CD4-positive, alpha-beta T cell treated with Interferon alpha-2 for 1 hour (primary cell): ENCODE measurements around the gene LRRTM4.
"Not testable (repeated sequence)": the region's sequence is repeated elsewhere in the genome, so short reads cannot be mapped to it uniquely, and the experiment has no call there.

Experiments used
- DNase-seq, 2 donors: peaks; one replicate each; pipeline ENCODE4 v3.0.0-alpha.2; 2020 to 2022

Gene LRRTM4

DNA sequence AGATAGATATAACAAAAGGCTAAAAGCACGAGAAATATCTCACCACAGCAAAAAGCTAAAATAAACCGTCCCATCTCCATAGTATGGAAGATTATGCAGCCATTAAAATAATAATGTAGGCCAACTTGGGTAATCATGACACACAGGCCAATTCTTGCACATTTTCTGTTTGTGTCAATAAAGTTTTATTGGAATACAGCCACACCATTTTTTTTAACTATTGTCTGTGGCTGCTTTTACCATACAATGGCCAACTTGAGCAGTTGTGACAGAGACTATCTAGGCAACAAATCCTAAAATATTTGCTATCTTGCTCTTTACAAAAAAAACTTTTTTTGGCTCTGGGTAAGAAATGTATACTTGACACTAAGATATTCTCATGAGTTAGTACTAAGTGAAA lies 212.5 kb downstream of the LRRTM4 start:
- no peak for DNase-seq

GRCh38 chr2:77301441-77301840 lies 220.7 kb downstream of the LRRTM4 start:
- no peak for DNase-seq

GRCh38 chr2:77296791-77297190 lies 225.4 kb downstream of the LRRTM4 start:
- no peak for DNase-seq

DNA sequence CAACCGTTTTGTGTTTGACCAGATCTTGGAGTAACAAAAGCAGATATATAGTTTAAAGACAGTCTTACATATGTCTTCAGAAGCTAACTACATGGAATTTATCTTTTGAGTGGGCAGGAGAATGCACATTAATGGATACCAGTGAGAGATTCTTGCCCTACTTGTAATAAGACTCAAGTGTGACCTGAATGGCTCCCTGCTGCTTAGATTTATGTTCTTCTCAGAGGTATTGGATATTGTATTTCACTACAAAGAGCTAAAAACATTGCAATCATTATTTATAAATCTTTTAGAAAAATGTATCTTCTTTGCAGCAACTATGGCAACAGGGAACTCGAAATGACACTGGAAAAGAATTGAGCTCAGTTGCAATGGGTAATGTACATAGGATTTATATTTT lies 227.7 kb downstream of the LRRTM4 start:
- no peak for DNase-seq

DNA sequence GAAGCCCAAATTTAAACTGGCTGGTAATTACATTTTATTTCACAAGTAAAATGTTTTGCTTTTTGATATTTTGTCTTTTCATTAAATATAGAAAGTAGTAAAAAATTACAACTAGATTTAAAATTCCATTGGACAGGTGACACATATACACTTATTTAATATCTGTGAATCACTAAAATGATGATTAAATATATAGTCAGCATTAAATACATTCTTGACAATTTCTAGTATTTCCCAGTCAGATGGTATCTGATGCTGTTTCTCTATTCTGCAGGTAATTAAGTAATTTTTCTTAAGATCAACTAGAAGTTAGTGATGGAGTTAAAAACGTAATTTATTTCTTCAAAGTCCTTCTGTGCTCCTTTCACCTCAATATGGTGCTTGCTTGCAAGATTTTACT lies 237.8 kb downstream of the LRRTM4 start:
- no peak for DNase-seq

DNA sequence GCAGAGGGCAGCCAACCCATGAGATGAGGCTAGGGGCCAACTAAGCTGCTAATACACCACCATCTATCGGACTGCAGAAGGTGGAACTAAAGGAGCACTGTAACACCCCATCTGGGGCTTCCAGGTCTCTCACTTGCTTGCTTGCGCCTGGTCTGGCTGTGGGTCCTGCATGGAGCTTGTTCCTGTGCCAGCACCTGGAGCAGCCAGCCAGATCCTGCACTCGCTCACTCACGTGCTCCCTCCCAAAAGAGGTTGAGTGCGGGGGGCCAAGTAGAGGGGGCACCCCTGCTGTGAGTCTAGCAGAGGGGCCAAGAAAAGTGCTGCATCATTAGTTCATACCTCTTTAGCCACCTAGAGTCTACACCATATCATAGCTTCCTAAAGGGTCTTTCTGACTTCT lies 250.9 kb downstream of the LRRTM4 start:
- DNase-seq: no peak

- no peak for DNase-seq
Observed at GRCh38 chr2:77270433-77270832, 251.7 kb downstream of the LRRTM4 start.

DNA sequence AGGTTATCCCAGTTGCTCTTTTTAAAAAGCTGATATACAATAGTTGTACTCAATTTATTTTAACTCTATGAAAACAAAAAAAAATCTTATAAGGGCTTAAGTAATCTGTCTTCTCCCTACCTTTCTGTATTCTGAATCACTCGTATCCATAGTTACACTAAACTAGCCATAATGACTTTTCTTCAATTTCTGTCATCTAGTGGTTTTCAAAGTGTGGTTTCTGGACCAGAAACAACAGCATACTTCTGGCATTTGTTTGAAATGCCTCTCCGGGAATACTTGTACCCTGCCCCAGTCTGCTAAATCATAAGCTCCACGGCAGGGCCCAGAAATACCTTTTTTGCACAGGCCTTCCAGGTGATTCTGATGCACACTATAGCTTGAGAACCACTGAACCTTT lies 253.6 kb downstream of the LRRTM4 start:
- DNase-seq: no peak

DNA sequence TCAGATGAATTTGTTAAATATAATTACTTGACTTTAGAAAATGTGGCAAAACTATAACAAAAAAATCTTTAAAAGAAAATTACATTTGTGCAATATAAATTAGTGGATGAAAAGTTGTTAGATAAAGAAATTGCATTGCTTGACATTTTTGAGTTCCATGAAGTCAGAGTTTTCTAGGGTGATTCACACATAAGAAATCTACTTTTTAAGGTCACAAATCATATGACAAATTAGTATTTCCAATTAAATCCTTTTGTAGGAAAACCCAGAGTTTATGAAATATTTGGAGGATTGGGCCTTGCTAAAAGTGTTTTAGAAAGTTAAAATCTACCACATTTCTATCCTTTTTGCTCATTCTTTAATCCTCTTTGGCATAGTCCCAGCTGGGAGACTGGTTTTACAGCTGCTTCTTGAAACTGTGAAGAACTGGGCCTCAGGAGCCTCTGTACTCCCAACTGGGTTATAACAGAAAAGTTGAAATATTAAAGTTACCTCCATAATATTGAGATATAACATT lies 289.2 kb downstream of the LRRTM4 start:
- DNase-seq: no peak

DNA sequence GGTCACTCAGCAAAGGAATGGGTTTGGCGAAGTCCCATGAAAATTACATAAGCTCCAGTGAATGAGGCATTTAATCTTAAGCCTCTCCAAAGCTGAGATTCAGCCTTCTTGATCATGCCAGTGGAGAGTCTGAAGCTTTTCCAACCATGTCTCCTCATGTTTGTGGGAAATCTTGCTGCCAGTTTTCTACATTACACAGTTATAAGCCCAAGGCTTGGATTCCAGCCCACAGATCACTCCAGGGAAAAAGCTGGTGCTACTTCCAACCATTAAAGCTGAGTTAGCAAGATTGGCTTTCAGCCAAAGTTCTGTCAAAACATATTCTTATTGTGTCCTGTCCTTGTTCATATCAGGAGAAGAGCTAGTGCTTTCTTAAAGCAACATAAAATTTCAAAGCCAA lies 293.8 kb downstream of the LRRTM4 start:
- DNase-seq: no peak

DNA sequence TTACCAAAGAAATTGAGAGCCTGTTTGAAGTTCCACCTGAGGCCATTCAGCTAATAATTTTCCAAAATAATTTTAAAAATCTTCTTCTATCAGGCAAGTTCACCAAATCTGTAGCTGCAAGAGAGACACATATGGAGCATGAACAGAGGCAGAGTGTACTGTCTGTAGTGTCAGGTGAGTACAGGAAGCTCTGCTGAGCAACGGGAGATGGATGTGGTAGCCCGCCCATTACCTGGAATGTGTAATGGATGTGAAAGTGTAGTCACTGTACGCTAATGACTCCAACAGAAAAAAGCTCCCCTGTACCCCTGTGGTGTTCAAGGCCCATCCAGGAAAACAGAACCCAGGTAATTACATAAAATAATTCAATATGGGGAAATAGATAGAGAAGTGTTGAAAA lies 311.5 kb downstream of the LRRTM4 start:
- DNase-seq: no peak

DNA sequence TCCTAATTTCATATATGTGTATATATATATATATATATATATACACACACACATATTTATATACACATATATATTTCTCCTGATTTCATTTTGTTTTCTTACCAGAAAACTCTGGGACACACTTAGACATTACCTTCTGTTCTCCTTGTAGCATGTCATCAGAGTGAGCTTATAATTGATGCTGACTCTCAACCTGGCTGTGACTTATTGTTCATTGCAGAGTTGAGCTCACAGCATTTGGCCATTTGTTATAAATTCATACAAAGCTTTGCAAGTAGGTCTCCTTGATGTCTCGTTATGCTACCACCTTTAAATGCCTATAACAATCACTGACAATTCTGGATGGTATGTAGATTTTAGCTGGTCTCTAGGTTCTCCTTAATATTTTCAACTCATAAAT lies 314.8 kb downstream of the LRRTM4 start:
- no peak for DNase-seq

DNA sequence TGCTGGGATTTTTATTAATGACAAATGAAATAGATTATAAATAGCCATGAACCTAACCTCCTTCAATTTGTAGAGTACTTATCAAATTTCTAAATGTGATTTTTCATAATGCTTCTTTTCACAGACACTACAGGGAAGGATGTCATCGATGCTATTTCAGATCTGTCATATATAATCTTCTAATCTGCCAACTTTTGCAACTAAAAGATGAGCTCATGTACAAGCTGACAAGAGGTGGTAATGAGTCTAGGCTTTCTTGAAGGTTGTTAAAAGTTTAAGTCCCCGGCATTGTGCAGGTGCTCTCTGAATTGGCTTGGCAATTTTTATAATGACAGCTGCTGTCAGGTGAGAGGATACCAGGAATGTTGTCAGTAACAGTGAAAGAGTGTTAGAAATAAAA lies 320.4 kb downstream of the LRRTM4 start:
- no peak for DNase-seq

- no peak for DNase-seq
Observed at GRCh38 chr2:77199411-77199810, 322.8 kb downstream of the LRRTM4 start.

DNA sequence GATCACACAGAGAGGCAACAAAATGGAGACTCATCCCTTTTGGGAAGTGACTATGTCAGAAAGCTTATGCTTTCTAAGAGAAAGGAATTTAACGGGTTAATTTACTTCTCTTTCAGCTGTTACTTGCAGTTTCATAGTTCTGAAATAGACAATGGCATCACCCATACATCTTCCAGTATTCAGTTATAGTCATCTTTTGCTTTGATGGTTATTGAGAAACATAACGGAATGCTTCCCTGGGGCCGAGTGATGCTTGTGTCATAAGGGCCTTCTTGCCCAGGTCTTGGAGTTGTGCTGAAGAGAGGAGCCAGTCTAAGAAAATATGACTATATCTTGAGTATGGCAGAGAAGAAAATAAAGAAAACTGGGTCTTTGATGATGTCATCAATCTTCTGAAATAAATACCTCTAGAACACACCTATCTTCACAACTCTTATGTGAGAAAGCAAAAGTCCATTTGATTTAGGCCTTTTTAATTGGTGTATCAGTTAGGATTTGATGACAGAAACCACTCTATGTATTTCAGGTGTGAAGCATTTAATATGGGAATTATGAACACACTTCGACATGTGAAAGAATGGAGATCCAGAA lies 328.2 kb downstream of the LRRTM4 start:
- no peak for DNase-seq

DNA sequence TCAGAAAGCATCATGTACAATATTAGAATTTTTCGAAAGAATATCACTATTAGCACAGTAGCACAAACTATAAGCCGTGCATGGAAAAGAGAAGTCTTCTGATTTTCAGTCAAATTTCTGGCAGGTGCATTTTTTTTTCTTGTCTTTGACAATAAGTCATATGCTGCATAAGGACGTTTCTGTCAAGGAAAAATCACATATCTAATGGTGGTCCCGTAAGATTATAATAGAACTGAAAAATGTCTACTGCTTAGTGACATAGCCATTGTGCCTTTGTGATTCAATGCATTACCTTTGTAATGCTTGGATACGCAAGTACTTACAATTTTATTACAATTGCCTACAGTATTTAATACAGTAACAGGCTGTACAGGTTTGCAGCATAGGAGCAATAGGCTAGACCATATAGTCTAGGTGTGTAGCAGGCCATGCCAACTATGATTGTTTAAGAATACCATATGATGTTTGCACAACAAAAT lies 329.3 kb downstream of the LRRTM4 start:
- DNase-seq: no peak

- DNase-seq: no peak
Observed at GRCh38 chr2:77191665-77192064, 330.5 kb downstream of the LRRTM4 start.

DNA sequence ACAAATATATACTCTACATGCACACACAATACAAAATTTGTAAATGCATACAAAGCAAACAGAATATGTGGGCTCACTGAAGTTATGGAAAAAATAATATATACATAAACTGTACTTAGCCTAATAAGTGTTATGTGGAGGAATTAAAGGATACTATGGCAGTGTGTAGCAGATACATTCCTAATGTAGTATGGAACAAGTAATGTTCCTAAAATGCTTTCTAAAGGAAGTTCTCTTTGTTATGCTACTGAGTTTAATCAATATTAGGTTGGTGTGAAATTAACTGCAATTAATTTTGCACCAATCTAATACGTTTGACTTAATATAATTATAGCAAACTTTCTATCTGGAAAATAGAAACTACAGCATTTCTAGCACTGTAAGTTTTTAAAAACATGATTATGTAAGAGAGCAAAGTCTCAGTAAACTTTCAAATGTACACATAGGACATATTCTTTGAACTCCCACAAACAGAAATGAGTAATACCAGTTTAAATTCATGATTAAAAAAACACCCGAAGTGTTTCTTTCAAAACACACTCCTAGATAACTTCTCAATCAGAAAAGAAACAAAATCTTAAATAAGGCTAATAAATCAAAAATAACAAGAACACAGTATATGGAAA lies 331.3 kb downstream of the LRRTM4 start:
- no peak for DNase-seq

GRCh38 chr2:77185052-77185451 lies 337.1 kb downstream of the LRRTM4 start:
- DNase-seq: no peak

DNA sequence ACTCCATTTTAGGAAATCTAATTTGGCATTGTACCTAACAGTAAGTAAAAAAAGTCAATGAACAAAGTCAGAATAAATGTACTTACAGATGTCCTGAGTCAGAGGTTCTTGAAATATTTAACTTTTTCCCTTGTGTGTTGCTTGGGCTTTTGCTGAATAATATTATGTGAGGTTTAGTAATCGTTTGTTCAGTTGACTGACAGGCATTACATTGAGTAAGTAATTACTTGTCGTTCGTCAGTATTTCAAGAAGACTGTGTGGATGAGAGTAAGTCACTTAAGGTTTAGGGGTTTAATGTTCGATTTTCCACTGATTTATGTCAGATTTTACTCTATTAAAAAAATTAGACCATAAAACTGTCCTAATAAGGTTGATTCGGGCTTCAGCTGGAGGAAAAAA lies 342.9 kb downstream of the LRRTM4 start:
- DNase-seq: no peak

- DNase-seq: not testable (repeated sequence)
Observed at GRCh38 chr2:77175266-77175780, 346.9 kb downstream of the LRRTM4 start.

DNA sequence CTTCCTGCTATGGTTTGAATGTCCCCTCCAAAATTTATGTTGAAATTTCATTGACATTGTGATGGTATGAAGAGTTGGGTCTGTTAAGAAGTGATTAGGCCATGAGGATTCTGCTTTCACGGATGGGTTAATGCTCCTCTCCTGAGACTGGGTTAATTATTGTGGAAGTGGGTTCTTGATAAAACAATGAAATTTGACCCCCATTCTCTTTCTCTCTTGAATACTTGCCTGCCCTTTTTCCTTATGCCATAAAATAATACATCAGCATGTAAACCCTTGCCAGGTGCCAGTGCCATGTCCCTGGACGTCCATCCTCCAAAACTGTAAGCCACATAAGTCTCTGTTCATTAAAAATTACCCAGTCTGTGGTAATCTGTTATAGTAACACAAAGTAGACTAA lies 352.8 kb downstream of the LRRTM4 start:
- no peak for DNase-seq

- DNase-seq: not testable (repeated sequence)
Observed at GRCh38 chr2:77164021-77164420, 358.2 kb downstream of the LRRTM4 start.

DNA sequence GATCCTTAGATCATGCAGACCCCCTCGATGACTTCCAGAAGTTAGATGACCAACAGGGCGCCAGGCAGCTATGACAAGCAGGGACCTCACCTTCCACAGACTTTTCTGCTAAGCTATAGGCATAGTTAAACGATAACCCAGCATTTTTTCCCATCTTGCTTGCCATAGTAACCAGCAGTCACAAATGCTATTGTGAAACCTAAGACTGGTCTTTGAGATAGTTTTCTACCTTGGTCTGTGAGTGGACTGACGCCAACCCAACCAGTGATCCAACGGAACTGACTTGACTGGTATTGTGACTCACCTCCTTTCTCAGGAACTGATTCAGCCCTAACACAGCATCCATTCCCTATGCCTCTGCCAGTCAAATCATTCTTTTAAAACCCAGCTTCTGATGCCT lies 361.2 kb downstream of the LRRTM4 start:
- no peak for DNase-seq

DNA sequence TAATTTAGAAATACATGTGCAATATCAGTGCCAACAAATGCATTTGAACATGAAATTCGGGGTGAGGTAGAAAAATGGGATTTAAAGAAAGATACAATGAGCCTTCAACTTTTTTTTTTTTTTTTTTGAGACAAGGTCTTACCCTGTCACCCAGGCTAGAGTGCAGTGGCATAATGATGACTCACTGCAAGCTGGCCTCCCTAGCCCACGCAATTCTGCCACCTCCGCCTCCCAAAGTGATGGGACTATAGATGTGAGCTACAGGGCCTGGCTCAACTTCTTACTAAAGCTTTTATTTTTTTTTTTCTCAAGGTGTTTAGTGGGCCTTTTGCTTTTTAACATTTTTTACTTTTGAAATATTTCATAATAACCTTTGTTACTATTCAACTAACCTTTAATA lies 365.6 kb downstream of the LRRTM4 start:
- DNase-seq: no peak
